ENCODE measurements around the gene KRT6C.
"Not testable (repeated sequence)": the region's sequence is repeated elsewhere in the genome, so short reads cannot be mapped to it uniquely, and the experiment has no call there.

Gene KRT6C

GRCh38 chr12:52501490-52501889 lies 27.9 kb upstream of the KRT6C start:
- in situ Hi-C loops (cut with MboI; ENCODE audit: low pct_unique_long_range_greater_than_20kb, low sequenced_read_pairs): no loop called here
- no peak for DNase-seq

- DNase-seq; in situ Hi-C loops (cut with MboI; ENCODE audit: low pct_unique_long_range_greater_than_20kb, low sequenced_read_pairs): not testable (repeated sequence)
Measured at GRCh38 chr12:52500574-52500973, 27.0 kb upstream of the KRT6C start.

- DNase-seq: no peak
Measured at GRCh38 chr12:52499806-52500560, 26.4 kb upstream of the KRT6C start.

GRCh38 chr12:52498946-52499345 lies 25.3 kb upstream of the KRT6C start:
- no peak for DNase-seq
- in situ Hi-C loops (cut with MboI; ENCODE audit: low pct_unique_long_range_greater_than_20kb, low sequenced_read_pairs): no loop called here

More at GRCh38 chr12:52499806-52500560, 26.4 kb upstream of the KRT6C start:
- in situ Hi-C loops (cut with MboI; ENCODE audit: low pct_unique_long_range_greater_than_20kb, low sequenced_read_pairs): no loop called here

GRCh38 chr12:52497975-52498374 lies 24.4 kb upstream of the KRT6C start:
- in situ Hi-C loops (cut with MboI; ENCODE audit: low pct_unique_long_range_greater_than_20kb, low sequenced_read_pairs): no loop called here
- DNase-seq: no peak

GRCh38 chr12:52496590-52497071 lies 23.0 kb upstream of the KRT6C start:
- no peak for DNase-seq

GRCh38 chr12:52496054-52496453 lies 22.4 kb upstream of the KRT6C start:
- DNase-seq: peak; percentile 38

More at GRCh38 chr12:52496590-52497071, 23.0 kb upstream of the KRT6C start:
- in situ Hi-C loops (cut with MboI; ENCODE audit: low pct_unique_long_range_greater_than_20kb, low sequenced_read_pairs): no loop called here

GRCh38 chr12:52495389-52495788 lies 21.8 kb upstream of the KRT6C start:
- in situ Hi-C loops (cut with MboI; ENCODE audit: low pct_unique_long_range_greater_than_20kb, low sequenced_read_pairs): no loop called here
- peak; percentile 36 for DNase-seq

More at GRCh38 chr12:52496054-52496453, 22.4 kb upstream of the KRT6C start:
- in situ Hi-C loops (cut with MboI; ENCODE audit: low pct_unique_long_range_greater_than_20kb, low sequenced_read_pairs): no loop called here

- DNase-seq: no peak
Measured at GRCh38 chr12:52494518-52494917, 20.9 kb upstream of the KRT6C start.

GRCh38 chr12:52494100-52494499 lies 20.5 kb upstream of the KRT6C start:
- in situ Hi-C loops (cut with MboI; ENCODE audit: low pct_unique_long_range_greater_than_20kb, low sequenced_read_pairs): no loop called here
- no peak for DNase-seq

More at GRCh38 chr12:52494518-52494917, 20.9 kb upstream of the KRT6C start:
- in situ Hi-C loops (cut with MboI; ENCODE audit: low pct_unique_long_range_greater_than_20kb, low sequenced_read_pairs): no loop called here

- no peak for DNase-seq
- in situ Hi-C loops (cut with MboI; ENCODE audit: low pct_unique_long_range_greater_than_20kb, low sequenced_read_pairs): no loop called here
Measured at GRCh38 chr12:52493172-52493571, 19.6 kb upstream of the KRT6C start, which contains the start of gene KRT6A. Gene KRT6A, minus strand, starts transcription at chr12:52493257. Its CDS starts 69 bp downstream, at chr12:52493188.

GRCh38 chr12:52492405-52492804 lies 18.8 kb upstream of the KRT6C start:
- in situ Hi-C loops (cut with MboI; ENCODE audit: low pct_unique_long_range_greater_than_20kb, low sequenced_read_pairs); DNase-seq: not testable (repeated sequence)

GRCh38 chr12:52491495-52491894 lies 17.9 kb upstream of the KRT6C start:
- DNase-seq; in situ Hi-C loops (cut with MboI; ENCODE audit: low pct_unique_long_range_greater_than_20kb, low sequenced_read_pairs): not testable (repeated sequence)

- DNase-seq: no peak
- in situ Hi-C loops (cut with MboI; ENCODE audit: low pct_unique_long_range_greater_than_20kb, low sequenced_read_pairs): no loop called here
Measured at GRCh38 chr12:52488736-52489135, 15.1 kb upstream of the KRT6C start.

GRCh38 chr12:52487744-52488443 lies 14.3 kb upstream of the KRT6C start:
- in situ Hi-C loops (cut with MboI; ENCODE audit: low pct_unique_long_range_greater_than_20kb, low sequenced_read_pairs); DNase-seq: not testable (repeated sequence)

GRCh38 chr12:52487211-52487610 lies 13.6 kb upstream of the KRT6C start:
- in situ Hi-C loops (cut with MboI; ENCODE audit: low pct_unique_long_range_greater_than_20kb, low sequenced_read_pairs): no loop called here

GRCh38 chr12:52486166-52487105 lies 12.8 kb upstream of the KRT6C start:
- in situ Hi-C loops (cut with MboI; ENCODE audit: low pct_unique_long_range_greater_than_20kb, low sequenced_read_pairs): no loop called here
- DNase-seq: no peak

More at GRCh38 chr12:52487211-52487610, 13.6 kb upstream of the KRT6C start:
- DNase-seq: no peak

GRCh38 chr12:52480073-52480472 lies 6.5 kb upstream of the KRT6C start:
- no peak for DNase-seq
- in situ Hi-C loops (cut with MboI; ENCODE audit: low pct_unique_long_range_greater_than_20kb, low sequenced_read_pairs): no loop called here

- no peak for DNase-seq
Measured at GRCh38 chr12:52477651-52478050, 4.0 kb upstream of the KRT6C start.

More at GRCh38 chr12:52477651-52478050, 4.0 kb upstream of the KRT6C start:
- in situ Hi-C loops (cut with MboI; ENCODE audit: low pct_unique_long_range_greater_than_20kb, low sequenced_read_pairs): no loop called here

All from KBM-7 (cell line).